GM18907 (cell line): ENCODE results near the gene ZDHHC4.

Experiments
- ATAC-seq: cut with Tn5 transposase; IDR thresholded peaks from one replicate; pipeline ENCODE4 v1.9.1; 2021; ENCODE audit warnings: mild to moderate bottlenecking, moderate library complexity; ENCODE audit not compliant: unreplicated experiment

ZDHHC4 gene

GRCh38 chr7:6604458-6604857 is 27.2 kb downstream of the ZDHHC4 start:
- no peak for ATAC-seq

GRCh38 chr7:6606866-6607583 is 29.8 kb downstream of the ZDHHC4 start:
- no peak for ATAC-seq

- ATAC-seq: no peak
Observed at GRCh38 chr7:6607651-6608051, 30.4 kb downstream of the ZDHHC4 start.

- ATAC-seq: no peak
Observed at GRCh38 chr7:6608081-6608480, 30.8 kb downstream of the ZDHHC4 start.

- no peak for ATAC-seq
Observed at GRCh38 chr7:6608794-6609193, 31.5 kb downstream of the ZDHHC4 start.

- ATAC-seq: no peak
Observed at GRCh38 chr7:6612819-6613218, 35.6 kb downstream of the ZDHHC4 start.

GRCh38 chr7:6613706-6614105 is 36.5 kb downstream of the ZDHHC4 start:
- ATAC-seq: no peak

- ATAC-seq: no peak
Observed at GRCh38 chr7:6614953-6615722, 37.9 kb downstream of the ZDHHC4 start, which contains the start of gene ZNF853. Gene ZNF853 (plus strand): TSS chr7:6615610. CDS start chr7:6616175, 565 bp downstream.

- no peak for ATAC-seq
Observed at GRCh38 chr7:6615723-6616555, 38.7 kb downstream of the ZDHHC4 start.

- no peak for ATAC-seq
Observed at GRCh38 chr7:6616854-6617643, 39.8 kb downstream of the ZDHHC4 start.

- ATAC-seq: no peak
Observed at GRCh38 chr7:6618621-6619020, 41.4 kb downstream of the ZDHHC4 start.

GRCh38 chr7:6619961-6620360 is 42.7 kb downstream of the ZDHHC4 start:
- no peak for ATAC-seq

- ATAC-seq: no peak
Observed at GRCh38 chr7:6621195-6622133, 44.2 kb downstream of the ZDHHC4 start.

GRCh38 chr7:6622134-6622710 is 45.0 kb downstream of the ZDHHC4 start:
- ATAC-seq: no peak

GRCh38 chr7:6623589-6624245 is 46.5 kb downstream of the ZDHHC4 start:
- peak; percentile 55 for ATAC-seq

GRCh38 chr7:6624246-6624611 is 47.0 kb downstream of the ZDHHC4 start:
- ATAC-seq: no peak

GRCh38 chr7:6628045-6628444 is 50.8 kb downstream of the ZDHHC4 start:
- no peak for ATAC-seq

- ATAC-seq: no peak
Observed at GRCh38 chr7:6630007-6630849, 53.0 kb downstream of the ZDHHC4 start.
